Glutamatergic neuron (in vitro differentiated cells): ENCODE data around the gene ANP32E. TPM values are rescaled to one million over a fixed set of nuclear protein-coding genes. Genes with fewer than 3 reads are reported as not detected.
"Not testable (repeated sequence)": the region's sequence is repeated elsewhere in the genome, so short reads cannot be mapped to it uniquely, and the experiment has no call there.

ENCODE experiments used
- DNase-seq: peaks from one replicate; pipeline ENCODE4 v3.0.0; 2022
- H3K27ac Mint-ChIP-seq: one replicate; pipeline ENCODE4 v1.8.0; 2020; ENCODE audit warnings: mild to moderate bottlenecking, mixed read lengths, inconsistent platforms; ENCODE audit not compliant: unreplicated experiment
- H3K27me3 Mint-ChIP-seq: one replicate; pipeline ENCODE4 v1.8.0; 2020; ENCODE audit warnings: mild to moderate bottlenecking, moderate library complexity, mixed read lengths, inconsistent platforms; ENCODE audit not compliant: unreplicated experiment
- H3K36me3 Mint-ChIP-seq: one replicate; pipeline ENCODE4 v1.8.0; 2020; ENCODE audit warnings: mild to moderate bottlenecking, mixed read lengths, inconsistent platforms; ENCODE audit not compliant: unreplicated experiment
- H3K4me1 Mint-ChIP-seq: one replicate; pipeline ENCODE4 v1.8.0; 2020; ENCODE audit warnings: mild to moderate bottlenecking, low read depth, mixed read lengths, inconsistent platforms; ENCODE audit not compliant: unreplicated experiment
- H3K4me3 Mint-ChIP-seq: one replicate; pipeline ENCODE4 v1.8.0; 2020; ENCODE audit warnings: mild to moderate bottlenecking, mixed read lengths, inconsistent platforms; ENCODE audit not compliant: unreplicated experiment
- H3K9me3 Mint-ChIP-seq: one replicate; pipeline ENCODE4 v1.8.0; 2020; ENCODE audit warnings: mild to moderate bottlenecking, moderate library complexity, mixed read lengths, inconsistent platforms; ENCODE audit not compliant: unreplicated experiment
- total RNA-seq: library from RNA; stranded (reverse); fragmentation: NEBNext Ultra II Directional; extraction: Animal tissue kit (Norgen Biotek cat#: 25700); gene quantifications from one replicate; pipeline ENCODE4 v1.2.1, GENCODE V29; 2021; ENCODE audit not compliant: unreplicated experiment
- TF ChIP-seq, protein P1 (sequence below): fragments of 200-600 bp; sonication (generic); IDR thresholded peaks from one replicate; pipeline ENCODE4 v1.5.0; 2021; ENCODE audit not compliant: partially characterized antibody, unreplicated experiment

The ANP32E gene
- total RNA-seq, 1 donor from 2014 or later, result 24.3 TPM

GRCh38 chr1:150226486-150226885 is 9.4 kb downstream of the ANP32E start:
- Mint-ChIP-seq H3K4me1 (no peaks in the 10 kb centered on the region), H3K36me3 (no peaks in the 10 kb centered on the region), H3K9me3 (no peaks in the 10 kb centered on the region), H3K4me3 (no peak overlapping the region), H3K27me3 (peaks cover 2% of the 10 kb centered on the region), H3K27ac (no peak overlapping the region)
- DNase-seq, result no peak
- TF ChIP-seq, protein P1, sequence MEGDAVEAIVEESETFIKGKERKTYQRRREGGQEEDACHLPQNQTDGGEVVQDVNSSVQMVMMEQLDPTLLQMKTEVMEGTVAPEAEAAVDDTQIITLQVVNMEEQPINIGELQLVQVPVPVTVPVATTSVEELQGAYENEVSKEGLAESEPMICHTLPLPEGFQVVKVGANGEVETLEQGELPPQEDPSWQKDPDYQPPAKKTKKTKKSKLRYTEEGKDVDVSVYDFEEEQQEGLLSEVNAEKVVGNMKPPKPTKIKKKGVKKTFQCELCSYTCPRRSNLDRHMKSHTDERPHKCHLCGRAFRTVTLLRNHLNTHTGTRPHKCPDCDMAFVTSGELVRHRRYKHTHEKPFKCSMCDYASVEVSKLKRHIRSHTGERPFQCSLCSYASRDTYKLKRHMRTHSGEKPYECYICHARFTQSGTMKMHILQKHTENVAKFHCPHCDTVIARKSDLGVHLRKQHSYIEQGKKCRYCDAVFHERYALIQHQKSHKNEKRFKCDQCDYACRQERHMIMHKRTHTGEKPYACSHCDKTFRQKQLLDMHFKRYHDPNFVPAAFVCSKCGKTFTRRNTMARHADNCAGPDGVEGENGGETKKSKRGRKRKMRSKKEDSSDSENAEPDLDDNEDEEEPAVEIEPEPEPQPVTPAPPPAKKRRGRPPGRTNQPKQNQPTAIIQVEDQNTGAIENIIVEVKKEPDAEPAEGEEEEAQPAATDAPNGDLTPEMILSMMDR, result no peak

DNA sequence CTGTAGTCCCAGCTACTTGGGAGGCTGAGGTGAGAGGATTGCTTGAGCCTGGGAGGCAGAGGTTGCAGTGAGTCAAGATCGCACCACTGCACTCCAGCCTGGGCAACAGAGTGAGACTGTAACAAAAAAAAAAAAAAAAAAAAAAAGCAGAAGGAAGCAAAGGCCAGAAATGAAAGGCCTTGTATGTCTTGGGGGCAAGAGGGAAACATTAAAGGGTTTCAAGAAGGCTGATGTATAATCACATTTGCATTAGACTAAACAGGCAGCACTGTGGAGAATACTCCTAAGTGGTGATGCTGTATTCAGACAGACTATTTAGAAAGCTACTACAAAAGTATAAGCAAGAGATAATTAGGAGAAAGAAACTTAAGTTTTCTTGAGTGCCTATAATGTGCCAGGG is 10.4 kb downstream of the ANP32E start:
- TF ChIP-seq, protein P1, result no peak
- DNase-seq, result no peak
- Mint-ChIP-seq H3K27me3 (peaks cover 2% of the 10 kb centered on the region), H3K4me1 (no peaks in the 10 kb centered on the region), H3K27ac (no peak overlapping the region), H3K36me3 (no peaks in the 10 kb centered on the region), H3K4me3 (no peak overlapping the region), H3K9me3 (no peaks in the 10 kb centered on the region)

GRCh38 chr1:150224983-150225382 is 10.9 kb downstream of the ANP32E start:
- no peak for DNase-seq
- no peak overlapping the region for H3K27ac Mint-ChIP-seq
- no peaks in the 10 kb centered on the region for H3K4me1 Mint-ChIP-seq
- TF ChIP-seq, protein P1, result no peak
- no peaks in the 10 kb centered on the region for H3K9me3 Mint-ChIP-seq
- no peaks in the 10 kb centered on the region for H3K36me3 Mint-ChIP-seq
- peaks cover 2% of the 10 kb centered on the region for H3K27me3 Mint-ChIP-seq
- H3K4me3 Mint-ChIP-seq, result no peak overlapping the region

GRCh38 chr1:150221552-150221951 is 14.4 kb downstream of the ANP32E start:
- Mint-ChIP-seq H3K4me3 (no peak overlapping the region), H3K9me3 (no peaks in the 10 kb centered on the region), H3K27me3 (peaks cover under 1% of the 10 kb centered on the region), H3K36me3 (no peaks in the 10 kb centered on the region), H3K4me1 (no peaks in the 10 kb centered on the region), H3K27ac (no peak overlapping the region)
- DNase-seq, result no peak
- TF ChIP-seq, protein P1, result peak; percentile 64

DNA sequence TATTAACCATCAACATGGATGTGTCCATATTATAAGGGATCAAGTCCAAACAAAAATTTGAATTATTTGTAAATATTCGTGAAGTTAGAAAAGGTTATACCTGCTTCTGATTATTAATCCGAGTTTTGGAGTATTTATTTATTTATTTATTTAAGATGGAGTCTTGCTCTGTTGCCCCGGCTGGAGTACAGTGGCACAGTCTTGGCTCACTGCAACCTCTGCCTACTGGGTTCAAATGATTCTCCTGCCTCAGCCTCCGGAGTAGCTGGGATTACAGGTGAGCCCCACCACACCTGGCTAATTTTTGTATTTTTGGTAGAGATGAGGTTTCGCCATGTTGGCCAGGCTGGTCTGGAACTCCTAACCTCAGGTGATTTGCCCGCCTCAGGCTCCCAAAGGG is 20.1 kb downstream of the ANP32E start:
- not testable (repeated sequence) for DNase-seq, H3K4me1 Mint-ChIP-seq, H3K36me3 Mint-ChIP-seq, H3K9me3 Mint-ChIP-seq, H3K27ac Mint-ChIP-seq, H3K27me3 Mint-ChIP-seq, H3K4me3 Mint-ChIP-seq

GRCh38 chr1:150214099-150214756 is 21.7 kb downstream of the ANP32E start:
- H3K9me3 Mint-ChIP-seq, H3K36me3 Mint-ChIP-seq, H3K27me3 Mint-ChIP-seq, DNase-seq, H3K4me1 Mint-ChIP-seq: not testable (repeated sequence)
- H3K4me3 Mint-ChIP-seq, result peak overlapping the region; percentile 88
- H3K27ac Mint-ChIP-seq, result peak overlapping the region; percentile 83
